Omental fat pad (tissue), 4 donors: ENCODE results near the gene PROSER1. TPM values are rescaled to one million over a fixed set of nuclear protein-coding genes. Genes with fewer than 3 reads are reported as not detected.

Experiments
- ATAC-seq: fragments of 150-250 bp; one replicate; pipeline ENCODE4 v1.9.1; 2016; ENCODE audit warnings: mild to moderate bottlenecking, moderate library complexity; ENCODE audit not compliant: low FRiP score
- DNase-seq: peaks from one replicate; pipeline ENCODE4 v3.0.0-alpha.2; 2019; ENCODE audit warnings: low spot score
- total RNA-seq, 4 donors: library from RNA; depleted of rRNA; stranded (reverse); fragments of >200 nt; gene quantifications; one replicate each; pipeline ENCODE4 v1.1.0, GENCODE V29; 2016
- TF ChIP-seq, protein P1 (sequence below), 3 donors: fragments of 450-650 bp; IDR thresholded peaks; one replicate each; pipeline ENCODE4 v1.5.1; 2016 to 2017; ENCODE audit warnings: antibody characterized with exemption in 3 of 3, mild to moderate bottlenecking in 3 of 3, moderate library complexity in 2 of 3

The PROSER1 gene
- total RNA-seq, 4 donors from 2014 or later: 8.4 to 28.6 (median 20.9) TPM

DNA sequence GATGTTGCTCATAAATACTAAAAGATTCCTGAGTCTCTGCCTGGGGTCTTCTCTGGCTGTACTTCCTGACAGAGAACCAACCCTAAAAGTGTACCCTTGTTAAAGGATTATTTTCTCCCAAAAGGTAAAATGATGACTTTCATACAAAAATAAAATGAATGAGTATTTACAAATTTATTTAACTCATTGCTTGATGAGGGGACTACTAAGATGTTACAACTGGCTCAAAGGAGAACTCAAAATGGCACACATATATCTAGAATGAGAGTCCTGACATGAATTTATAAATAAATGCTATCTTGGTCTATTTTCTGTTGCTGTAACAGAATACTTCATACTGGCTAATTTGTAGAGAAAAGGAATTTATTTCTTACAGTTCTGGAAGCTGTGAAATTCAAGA is 77.7 kb downstream of the PROSER1 start:
- DNase-seq (no peak), ATAC-seq (no peak)
- TF ChIP-seq, protein P1, sequence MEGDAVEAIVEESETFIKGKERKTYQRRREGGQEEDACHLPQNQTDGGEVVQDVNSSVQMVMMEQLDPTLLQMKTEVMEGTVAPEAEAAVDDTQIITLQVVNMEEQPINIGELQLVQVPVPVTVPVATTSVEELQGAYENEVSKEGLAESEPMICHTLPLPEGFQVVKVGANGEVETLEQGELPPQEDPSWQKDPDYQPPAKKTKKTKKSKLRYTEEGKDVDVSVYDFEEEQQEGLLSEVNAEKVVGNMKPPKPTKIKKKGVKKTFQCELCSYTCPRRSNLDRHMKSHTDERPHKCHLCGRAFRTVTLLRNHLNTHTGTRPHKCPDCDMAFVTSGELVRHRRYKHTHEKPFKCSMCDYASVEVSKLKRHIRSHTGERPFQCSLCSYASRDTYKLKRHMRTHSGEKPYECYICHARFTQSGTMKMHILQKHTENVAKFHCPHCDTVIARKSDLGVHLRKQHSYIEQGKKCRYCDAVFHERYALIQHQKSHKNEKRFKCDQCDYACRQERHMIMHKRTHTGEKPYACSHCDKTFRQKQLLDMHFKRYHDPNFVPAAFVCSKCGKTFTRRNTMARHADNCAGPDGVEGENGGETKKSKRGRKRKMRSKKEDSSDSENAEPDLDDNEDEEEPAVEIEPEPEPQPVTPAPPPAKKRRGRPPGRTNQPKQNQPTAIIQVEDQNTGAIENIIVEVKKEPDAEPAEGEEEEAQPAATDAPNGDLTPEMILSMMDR (IDR thresholded peaks at IDR 0.05): no peak

Other genes with a start within 250 kb of the PROSER1 start
- not detected for gene STOML3, start 47.3 kb downstream of the PROSER1 start, total RNA-seq
- 10 to 100 TPM; 18.4 to 25.2 (median 23.3) TPM for gene NHLRC3, start 367 bp upstream of the PROSER1 start, total RNA-seq